GM23338 (cell line): ENCODE results near the gene SLC9A9. TPM values are rescaled to one million over a fixed set of nuclear protein-coding genes. Genes with fewer than 3 reads are reported as not detected.

Experiments used
- ATAC-seq: fragments of 200-7000 bp; cut with Tn5 transposase; 3 replicates; pipeline ENCODE4 v1.9.1; 2020
- DNase-seq: peaks from one replicate; pipeline ENCODE4 v3.0.0-alpha.2; 2015; ENCODE audit warnings: low spot score
- H2AFZ ChIP-seq: fragments of 200-600 bp; sonication (generic); 2 replicates; pipeline ENCODE4 v1.8.0; 2016; ENCODE audit warnings: antibody characterized with exemption, mild to moderate bottlenecking, moderate library complexity
- H3F3A ChIP-seq: fragments of 200-600 bp; sonication (generic); replicated peaks from 2 replicates; pipeline ENCODE4 v1.8.0; 2017; ENCODE audit warnings: antibody characterized with exemption, mixed run types, low read depth
- H3K27ac ChIP-seq: fragments of 200-600 bp; sonication (generic); 2 replicates; pipeline ENCODE4 v1.6.1; 2016; ENCODE audit warnings: low read depth
- H3K27me3 ChIP-seq: fragments of 200-600 bp; sonication (generic); 2 replicates; pipeline ENCODE4 v1.8.0; 2016; ENCODE audit warnings: mild to moderate bottlenecking, mixed run types, moderate library complexity; ENCODE audit not compliant: insufficient read depth
- H3K36me3 ChIP-seq: fragments of 200-600 bp; sonication (generic); 2 replicates; pipeline ENCODE4 v1.8.0; 2016; ENCODE audit warnings: mild to moderate bottlenecking; ENCODE audit not compliant: insufficient read depth
- H3K4me1 ChIP-seq: fragments of 200-600 bp; sonication (generic); 2 replicates; pipeline ENCODE4 v1.8.0; 2016; ENCODE audit warnings: mild to moderate bottlenecking, moderate library complexity; ENCODE audit not compliant: insufficient read depth
- H3K4me2 ChIP-seq: fragments of 200-600 bp; sonication (generic); 2 replicates; pipeline ENCODE4 v1.7.1; 2017; ENCODE audit warnings: mixed run types
- H3K4me3 ChIP-seq: fragments of 200-600 bp; sonication (generic); 2 replicates; pipeline ENCODE4 v1.6.1; 2016; ENCODE audit warnings: mixed run types
- H3K79me2 ChIP-seq: fragments of 200-600 bp; sonication (generic); replicated peaks from 2 replicates; pipeline ENCODE4 v1.8.0; 2017; ENCODE audit warnings: mild to moderate bottlenecking; ENCODE audit not compliant: insufficient read depth
- H3K9me2 ChIP-seq: fragments of 200-600 bp; sonication (generic); 2 replicates; pipeline ENCODE4 v1.8.0; 2017; ENCODE audit not compliant: insufficient read depth
- H4K20me1 ChIP-seq: fragments of 200-600 bp; sonication (generic); replicated peaks from 2 replicates; pipeline ENCODE4 v1.8.0; 2017; ENCODE audit warnings: mild to moderate bottlenecking; ENCODE audit not compliant: insufficient read depth
- H3K27ac Mint-ChIP-seq: 2 replicates; pipeline ENCODE4 v1.8.0; 2020; ENCODE audit warnings: inconsistent platforms, mild to moderate bottlenecking, moderate library complexity, mixed read lengths
- H3K27me3 Mint-ChIP-seq: 3 replicates; pipeline ENCODE4 v1.8.0; 2022; ENCODE audit warnings: low read depth, mild to moderate bottlenecking, moderate library complexity, mixed read lengths, inconsistent platforms; ENCODE audit not compliant: insufficient read depth, poor library complexity
- H3K36me3 Mint-ChIP-seq: 3 replicates; pipeline ENCODE4 v1.8.0; 2021; ENCODE audit warnings: low read depth, mild to moderate bottlenecking, inconsistent platforms, moderate library complexity, mixed read lengths
- H3K4me1 Mint-ChIP-seq: 3 replicates; pipeline ENCODE4 v1.8.0; 2020; ENCODE audit warnings: mild to moderate bottlenecking, inconsistent platforms, mixed read lengths
- H3K4me3 Mint-ChIP-seq: 3 replicates; pipeline ENCODE4 v1.8.0; 2021; ENCODE audit warnings: moderate library complexity, mild to moderate bottlenecking, inconsistent platforms, mixed read lengths
- H3K9me3 Mint-ChIP-seq: 3 replicates; pipeline ENCODE4 v1.8.0; 2020; ENCODE audit warnings: moderate library complexity, mild to moderate bottlenecking, inconsistent platforms, mixed read lengths
- CREB1 ChIP-seq: fragments of 250-450 bp; sonication (Bioruptor Pico); IDR thresholded peaks from 2 replicates; pipeline ENCODE4 v1.5.0; 2020; ENCODE audit warnings: low read depth, mild to moderate bottlenecking, moderate library complexity
- EZH2 ChIP-seq: fragments of 200-600 bp; sonication (generic); IDR thresholded peaks from one replicate; pipeline ENCODE4 v1.8.0; 2017; ENCODE audit warnings: antibody characterized with exemption, mild to moderate bottlenecking, low read depth; ENCODE audit not compliant: unreplicated experiment
- EZH2phosphoT487 ChIP-seq: fragments of 200-600 bp; sonication (generic); IDR thresholded peaks from one replicate; pipeline ENCODE4 v1.8.1; 2018; ENCODE audit warnings: antibody characterized with exemption; ENCODE audit not compliant: unreplicated experiment
- JUNB ChIP-seq: IDR thresholded peaks from one replicate; pipeline ENCODE4 v1.6.1; 2016; ENCODE audit warnings: antibody characterized with exemption; ENCODE audit not compliant: unreplicated experiment
- NANOG ChIP-seq: IDR thresholded peaks from 2 replicates; pipeline ENCODE4 v1.6.1; 2016; ENCODE audit warnings: antibody characterized with exemption, borderline replicate concordance
- POLR2AphosphoS5 ChIP-seq: IDR thresholded peaks from 2 replicates; pipeline ENCODE4 v1.6.1; 2016; ENCODE audit warnings: antibody characterized with exemption, low read depth
- STAT1 ChIP-seq: IDR thresholded peaks from one replicate; pipeline ENCODE4 v1.6.1; 2016; ENCODE audit warnings: antibody characterized with exemption; ENCODE audit not compliant: unreplicated experiment
- ZNF114 ChIP-seq: fragments of 250-450 bp; sonication (Bioruptor Pico); IDR thresholded peaks from 2 replicates; pipeline ENCODE4 v1.5.0; 2020; ENCODE audit warnings: mild to moderate bottlenecking, moderate library complexity
- ZNF331 ChIP-seq: fragments of 250-450 bp; sonication (Bioruptor Pico); IDR thresholded peaks from 2 replicates; pipeline ENCODE4 v1.5.0; 2020; ENCODE audit warnings: low read depth, mild to moderate bottlenecking, moderate library complexity
- ZNF462 ChIP-seq: fragments of 250-450 bp; sonication (Bioruptor Pico); IDR thresholded peaks from 2 replicates; pipeline ENCODE4 v1.5.0; 2020; ENCODE audit warnings: mild to moderate bottlenecking, moderate library complexity
- polyA plus RNA-seq: library from polyadenylated mRNA; unstranded; fragments of >200 nt; fragmentation: Nextera tagmentation; extraction: Ambion mirVana; gene quantifications from 2 replicates; pipeline ENCODE4 v1.2.1, GENCODE V29; 2016
- total RNA-seq: library from RNA; depleted of rRNA; stranded (reverse); fragments of >200 nt; shearing (Covaris generic); gene quantifications from 2 replicates; pipeline ENCODE4 v1.2.3, GENCODE V29; 2014
- TF ChIP-seq, protein P1 (sequence below): IDR thresholded peaks from 2 replicates; pipeline ENCODE4 v1.6.1; 2016; ENCODE audit warnings: antibody characterized with exemption
- TF ChIP-seq, protein P2 (sequence below), 2 experiments: fragments of 200-600 bp in 1 of 2; sonication (generic) in 1 of 2; conservative IDR thresholded peaks; 2 replicates each; pipeline versions ENCODE4 v1.5.1 to v1.6.1; 2016 to 2017; ENCODE audit warnings: antibody characterized with exemption in 2 of 2, low read depth in 2 of 2, mild to moderate bottlenecking in 2 of 2, moderate library complexity in 1 of 2

The SLC9A9 gene
- total and polyA plus RNA-seq, 2 experiments from 2014 or later = 1.3 to 1.6 TPM

GRCh38 chr3:143612541-143612940 lies 235.7 kb downstream of the SLC9A9 start (continued):
- TF ChIP-seq, protein P1, sequence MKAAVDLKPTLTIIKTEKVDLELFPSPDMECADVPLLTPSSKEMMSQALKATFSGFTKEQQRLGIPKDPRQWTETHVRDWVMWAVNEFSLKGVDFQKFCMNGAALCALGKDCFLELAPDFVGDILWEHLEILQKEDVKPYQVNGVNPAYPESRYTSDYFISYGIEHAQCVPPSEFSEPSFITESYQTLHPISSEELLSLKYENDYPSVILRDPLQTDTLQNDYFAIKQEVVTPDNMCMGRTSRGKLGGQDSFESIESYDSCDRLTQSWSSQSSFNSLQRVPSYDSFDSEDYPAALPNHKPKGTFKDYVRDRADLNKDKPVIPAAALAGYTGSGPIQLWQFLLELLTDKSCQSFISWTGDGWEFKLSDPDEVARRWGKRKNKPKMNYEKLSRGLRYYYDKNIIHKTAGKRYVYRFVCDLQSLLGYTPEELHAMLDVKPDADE = no peak
- TF ChIP-seq POLR2AphosphoS5 (no peak), EZH2 (no peak), STAT1 (no peak), EZH2phosphoT487 (no peak), ZNF331 (CRISPR knock-in tag) (no peak), ZNF114 (CRISPR knock-in tag) (no peak), NANOG (no peak)
- TF ChIP-seq, protein P2, sequence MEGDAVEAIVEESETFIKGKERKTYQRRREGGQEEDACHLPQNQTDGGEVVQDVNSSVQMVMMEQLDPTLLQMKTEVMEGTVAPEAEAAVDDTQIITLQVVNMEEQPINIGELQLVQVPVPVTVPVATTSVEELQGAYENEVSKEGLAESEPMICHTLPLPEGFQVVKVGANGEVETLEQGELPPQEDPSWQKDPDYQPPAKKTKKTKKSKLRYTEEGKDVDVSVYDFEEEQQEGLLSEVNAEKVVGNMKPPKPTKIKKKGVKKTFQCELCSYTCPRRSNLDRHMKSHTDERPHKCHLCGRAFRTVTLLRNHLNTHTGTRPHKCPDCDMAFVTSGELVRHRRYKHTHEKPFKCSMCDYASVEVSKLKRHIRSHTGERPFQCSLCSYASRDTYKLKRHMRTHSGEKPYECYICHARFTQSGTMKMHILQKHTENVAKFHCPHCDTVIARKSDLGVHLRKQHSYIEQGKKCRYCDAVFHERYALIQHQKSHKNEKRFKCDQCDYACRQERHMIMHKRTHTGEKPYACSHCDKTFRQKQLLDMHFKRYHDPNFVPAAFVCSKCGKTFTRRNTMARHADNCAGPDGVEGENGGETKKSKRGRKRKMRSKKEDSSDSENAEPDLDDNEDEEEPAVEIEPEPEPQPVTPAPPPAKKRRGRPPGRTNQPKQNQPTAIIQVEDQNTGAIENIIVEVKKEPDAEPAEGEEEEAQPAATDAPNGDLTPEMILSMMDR (conservative IDR thresholded peaks at IDR 0.05; ENCODE audit: low read depth in 2 of 2) = no peak

DNA sequence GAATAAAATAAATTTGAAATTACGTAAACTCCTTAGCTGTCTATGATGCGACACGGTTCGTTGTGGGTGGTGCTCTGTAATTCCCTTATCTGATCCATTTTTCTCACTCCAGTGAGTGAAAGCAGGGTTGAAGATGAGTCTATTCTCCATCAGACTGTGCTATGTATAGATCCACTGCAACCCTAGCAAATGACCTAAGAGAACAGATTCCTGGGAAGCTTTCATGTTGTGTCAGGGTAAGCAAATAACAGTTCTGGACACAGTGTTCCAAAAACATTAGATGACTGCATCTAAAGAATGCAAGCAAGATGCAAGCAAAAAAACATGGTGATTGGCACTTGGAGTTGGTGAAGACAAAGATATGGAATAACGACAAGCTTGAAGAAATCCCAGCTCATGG lies 239.3 kb downstream of the SLC9A9 start:
- no peak overlapping the region for H3K4me3 Mint-ChIP-seq
- H3K27ac Mint-ChIP-seq = no peak overlapping the region
- no peaks in the 10 kb centered on the region for H3K36me3 ChIP-seq
- no peak overlapping the region for H3K4me3 ChIP-seq
- H2AFZ ChIP-seq = no peak overlapping the region
- H3K79me2 ChIP-seq = no peaks in the 10 kb centered on the region
- H3K4me2 ChIP-seq = no peak overlapping the region
- no peak overlapping the region for H3K27ac ChIP-seq
- H3K9me3 Mint-ChIP-seq = no peaks in the 10 kb centered on the region
- no peaks in the 10 kb centered on the region for H3K4me1 ChIP-seq
- ATAC-seq (no peak), DNase-seq (no peak)
- no peaks in the 10 kb centered on the region for H4K20me1 ChIP-seq
- H3K27me3 ChIP-seq = no peaks in the 10 kb centered on the region
- no peaks in the 10 kb centered on the region for H3K4me1 Mint-ChIP-seq
- H3K36me3 Mint-ChIP-seq = no peaks in the 10 kb centered on the region
- no peaks in the 10 kb centered on the region for H3K9me2 ChIP-seq
- no peaks in the 10 kb centered on the region for H3K27me3 Mint-ChIP-seq
- no peaks in the 10 kb centered on the region for H3F3A ChIP-seq
- TF ChIP-seq, protein P2 (conservative IDR thresholded peaks at IDR 0.05; ENCODE audit: low read depth in 2 of 2) = no peak
- no peak for TF ChIP-seq ZNF462 (CRISPR knock-in tag)
- TF ChIP-seq, protein P1 = no peak
- TF ChIP-seq CREB1 (CRISPR knock-in tag) = no peak
- TF ChIP-seq NANOG = no peak
- TF ChIP-seq EZH2 = no peak
- no peak for TF ChIP-seq JUNB
- no peak for TF ChIP-seq ZNF114 (CRISPR knock-in tag)
- TF ChIP-seq STAT1 = no peak
- no peak for TF ChIP-seq EZH2phosphoT487
- no peak for TF ChIP-seq ZNF331 (CRISPR knock-in tag)
